HepG2 (cell line): ENCODE measurements around the gene MEGF6. TPM values are rescaled to one million over a fixed set of nuclear protein-coding genes. Genes with fewer than 3 reads are reported as not detected.

ENCODE experiments used
- AGO2 ChIP-seq: fragments of 200-400 bp; formaldehyde crosslinking; optimal IDR thresholded peaks from 2 replicates; pipeline ENCODE3; 2017; ENCODE audit warnings: mild to moderate bottlenecking, low read depth, low read length, moderate library complexity
- BHLHE40 ChIP-seq: IDR thresholded peaks from 2 replicates; pipeline ENCODE4 v1.6.1; 2011; ENCODE audit warnings: low read length, improper control_type of control experiment
- FOXK1 ChIP-seq: sonication (generic); formaldehyde crosslinking; IDR thresholded peaks from 2 replicates; pipeline ENCODE4 v1.4.0; 2020; ENCODE audit warnings: low read depth, missing genetic modification reagents, borderline replicate concordance
- FOXP1 ChIP-seq, 2 experiments: fragments of 450-650 bp in 1 of 2; IDR thresholded peaks; 2 replicates each; pipeline ENCODE4 v1.6.1; 2017 to 2018; ENCODE audit warnings: antibody characterized with exemption in 1 of 2
- GABPA ChIP-seq, 2 experiments: IDR thresholded peaks; 2 replicates each; pipeline ENCODE4 v1.6.1; 2011 to 2016; ENCODE audit warnings: low read depth in 2 of 2, low read length in 1 of 2, missing biosample characterization in 1 of 2, missing genetic modification characterization in 1 of 2
- GZF1 ChIP-seq: sonication (generic); formaldehyde crosslinking; IDR thresholded peaks from 2 replicates; pipeline ENCODE4 v1.5.1; 2020; ENCODE audit warnings: mild to moderate bottlenecking, missing genetic modification reagents
- HNF4A ChIP-seq: sonication (generic); formaldehyde crosslinking; IDR thresholded peaks from 2 replicates; pipeline ENCODE4 v1.4.0; 2020; ENCODE audit warnings: missing genetic modification reagents
- KLF13 ChIP-seq: sonication (generic); formaldehyde crosslinking; IDR thresholded peaks from 2 replicates; pipeline ENCODE4 v1.4.0; 2020; ENCODE audit warnings: mild to moderate bottlenecking, missing genetic modification reagents
- KLF15 ChIP-seq: sonication (generic); formaldehyde crosslinking; IDR thresholded peaks from 2 replicates; pipeline ENCODE4 v1.8.1; 2023; ENCODE audit warnings: borderline replicate concordance, mild to moderate bottlenecking, inconsistent platforms, missing genetic modification reagents, mixed read lengths
- MNT ChIP-seq: fragments of 450-650 bp; IDR thresholded peaks from 2 replicates; pipeline ENCODE4 v1.6.1; 2016
- NR2F6 ChIP-seq, 2 experiments: IDR thresholded peaks; 2 replicates each; pipeline ENCODE4 v1.6.1; 2016; ENCODE audit warnings: antibody characterized with exemption in 1 of 2, mild to moderate bottlenecking in 1 of 2
- POLR2A ChIP-seq, 2 experiments: IDR thresholded peaks; 2 replicates each; pipeline ENCODE4 v1.6.1; 2011; ENCODE audit warnings: low read depth in 2 of 2, low read length in 2 of 2, mild to moderate bottlenecking in 1 of 2, moderate library complexity in 1 of 2; ENCODE audit not compliant: insufficient read depth in 1 of 2
- RARA ChIP-seq: IDR thresholded peaks from 2 replicates; pipeline ENCODE4 v1.6.1; 2016; ENCODE audit warnings: missing genetic modification reagents, missing compliant biosample characterization
- SOX5 ChIP-seq: IDR thresholded peaks from 2 replicates; pipeline ENCODE4 v1.6.1; 2016; ENCODE audit warnings: borderline replicate concordance
- ZBTB43 ChIP-seq: sonication (generic); formaldehyde crosslinking; conservative IDR thresholded peaks from 2 replicates; pipeline ENCODE4 v1.4.0; 2020; ENCODE audit warnings: missing genetic modification reagents
- ZBTB7A ChIP-seq: sonication (generic); formaldehyde crosslinking; IDR thresholded peaks from 2 replicates; pipeline ENCODE4 v1.8.0; 2022; ENCODE audit warnings: mild to moderate bottlenecking, missing genetic modification reagents
- ZGPAT ChIP-seq: IDR thresholded peaks from 2 replicates; pipeline ENCODE4 v1.6.1; 2016; ENCODE audit warnings: mild to moderate bottlenecking
- ZKSCAN5 ChIP-seq: sonication (generic); formaldehyde crosslinking; IDR thresholded peaks from 2 replicates; pipeline ENCODE4 v1.5.1; 2020; ENCODE audit warnings: mild to moderate bottlenecking, missing genetic modification reagents
- ZNF331 ChIP-seq: sonication (generic); formaldehyde crosslinking; IDR thresholded peaks from 2 replicates; pipeline ENCODE4 v1.4.0; 2020; ENCODE audit warnings: missing genetic modification reagents
- ZNF354B ChIP-seq: sonication (generic); formaldehyde crosslinking; IDR thresholded peaks from 2 replicates; pipeline ENCODE4 v1.8.0; 2022; ENCODE audit warnings: mild to moderate bottlenecking, missing genetic modification reagents
- ZNF773 ChIP-seq: sonication (generic); formaldehyde crosslinking; IDR thresholded peaks from 2 replicates; pipeline ENCODE4 v1.4.0; 2020; ENCODE audit warnings: missing genetic modification reagents, borderline replicate concordance
- ZSCAN12 ChIP-seq: sonication (generic); formaldehyde crosslinking; IDR thresholded peaks from 2 replicates; pipeline ENCODE4 v1.9.0; 2021; ENCODE audit warnings: mild to moderate bottlenecking, missing genetic modification reagents
- polyA plus RNA-seq, 8 experiments: library from polyadenylated mRNA; depleted of rRNA in 3 of 8; stranded (reverse) in 7 of 8; unstranded in 1 of 8; fragments of >200 nt; fragmentation: Illumina TruSeq in 4 of 8; extraction: Trizol in 4 of 8; gene quantifications; 2 replicates each; pipeline versions ENCODE4 v1.2.1 to v1.2.3, GENCODE V29; 2011 to 2016; ENCODE audit warnings: low read depth in 4 of 8, missing spikeins in 1 of 8, mixed read lengths in 1 of 8; ENCODE audit not compliant: insufficient read depth in 1 of 8
- total RNA-seq, 5 experiments: library from RNA; depleted of rRNA; stranded (reverse); fragments of >200 nt; fragmentation: Illumina TruSeq; extraction: Trizol; gene quantifications; 2 replicates each; pipeline ENCODE4 v1.2.3, GENCODE V29; 2016; ENCODE audit warnings: low read depth in 1 of 5
- TF ChIP-seq, protein P1 (sequence below): sonication (generic); formaldehyde crosslinking; IDR thresholded peaks from 2 replicates; pipeline ENCODE4 v1.4.0; 2020; ENCODE audit warnings: missing genetic modification reagents
- TF ChIP-seq, protein P2 (sequence below): sonication (generic); formaldehyde crosslinking; IDR thresholded peaks from 2 replicates; pipeline ENCODE4 v1.5.0; 2020; ENCODE audit warnings: missing genetic modification reagents

Gene MEGF6
- total and polyA plus RNA-seq, 2 of the 13 experiments (the other 11 are each of a cell fraction or from before 2014, with no cell fraction given): 1.9 TPM

DNA sequence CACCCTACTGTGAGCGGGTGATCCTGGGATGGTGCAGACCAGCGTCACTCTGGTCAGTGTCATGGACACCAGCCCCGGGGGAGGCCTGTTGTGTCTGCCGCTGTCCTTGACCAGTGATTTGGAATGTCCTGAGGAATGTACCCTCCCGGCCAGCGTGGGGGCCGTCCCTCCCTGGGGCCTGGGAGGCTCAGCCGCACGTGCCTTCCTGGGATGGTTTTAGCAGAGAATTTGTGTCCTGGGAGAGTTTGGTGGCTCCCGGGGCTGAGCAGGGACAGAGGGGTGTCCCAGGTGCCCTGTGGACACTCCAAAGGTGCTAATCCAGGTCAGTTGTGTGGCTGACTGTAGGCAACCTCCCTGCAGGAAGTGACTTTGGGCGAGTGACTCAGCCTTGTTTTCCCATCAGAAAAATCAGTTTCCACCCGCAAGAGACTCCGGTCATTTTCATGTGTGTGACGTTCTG is 150.6 kb downstream of the MEGF6 start (continued):
- TF ChIP-seq, protein P1, sequence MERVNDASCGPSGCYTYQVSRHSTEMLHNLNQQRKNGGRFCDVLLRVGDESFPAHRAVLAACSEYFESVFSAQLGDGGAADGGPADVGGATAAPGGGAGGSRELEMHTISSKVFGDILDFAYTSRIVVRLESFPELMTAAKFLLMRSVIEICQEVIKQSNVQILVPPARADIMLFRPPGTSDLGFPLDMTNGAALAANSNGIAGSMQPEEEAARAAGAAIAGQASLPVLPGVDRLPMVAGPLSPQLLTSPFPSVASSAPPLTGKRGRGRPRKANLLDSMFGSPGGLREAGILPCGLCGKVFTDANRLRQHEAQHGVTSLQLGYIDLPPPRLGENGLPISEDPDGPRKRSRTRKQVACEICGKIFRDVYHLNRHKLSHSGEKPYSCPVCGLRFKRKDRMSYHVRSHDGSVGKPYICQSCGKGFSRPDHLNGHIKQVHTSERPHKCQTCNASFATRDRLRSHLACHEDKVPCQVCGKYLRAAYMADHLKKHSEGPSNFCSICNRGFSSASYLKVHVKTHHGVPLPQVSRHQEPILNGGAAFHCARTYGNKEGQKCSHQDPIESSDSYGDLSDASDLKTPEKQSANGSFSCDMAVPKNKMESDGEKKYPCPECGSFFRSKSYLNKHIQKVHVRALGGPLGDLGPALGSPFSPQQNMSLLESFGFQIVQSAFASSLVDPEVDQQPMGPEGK (CRISPR knock-in tag): peak; percentile 95
- TF ChIP-seq, protein P2, sequence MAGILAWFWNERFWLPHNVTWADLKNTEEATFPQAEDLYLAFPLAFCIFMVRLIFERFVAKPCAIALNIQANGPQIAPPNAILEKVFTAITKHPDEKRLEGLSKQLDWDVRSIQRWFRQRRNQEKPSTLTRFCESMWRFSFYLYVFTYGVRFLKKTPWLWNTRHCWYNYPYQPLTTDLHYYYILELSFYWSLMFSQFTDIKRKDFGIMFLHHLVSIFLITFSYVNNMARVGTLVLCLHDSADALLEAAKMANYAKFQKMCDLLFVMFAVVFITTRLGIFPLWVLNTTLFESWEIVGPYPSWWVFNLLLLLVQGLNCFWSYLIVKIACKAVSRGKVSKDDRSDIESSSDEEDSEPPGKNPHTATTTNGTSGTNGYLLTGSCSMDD: 0 out of 2 replicates have a peak, but pooled peaks have one; percentile 55
- TF ChIP-seq ZNF354B (CRISPR knock-in tag) (no peak), FOXK1 (peak; percentile 55; the same call in 1 of the 2 replicates), MNT (0 out of 2 replicates have a peak, but pooled peaks have one; percentile 23), BHLHE40 (peak; percentile 93), ZNF331 (CRISPR knock-in tag) (0 out of 2 replicates have a peak, but pooled peaks have one; percentile 30), ZBTB7A (0 out of 2 replicates have a peak, but pooled peaks have one; percentile 39), ZSCAN12 (0 out of 2 replicates have a peak, but pooled peaks have one; percentile 2), NR2F6 (IDR thresholded peaks at IDR 0.05) (no peak), NR2F6 (CRISPR knock-in tag; IDR thresholded peaks at IDR 0.05) (peak; percentile 66), GABPA (IDR thresholded peaks at IDR 0.05; ENCODE audit: low read depth, low read length) (no peak), GABPA (CRISPR knock-in tag; IDR thresholded peaks at IDR 0.05; ENCODE audit: low read depth) (peak; percentile 44; the same call in 1 of the 2 replicates), ZKSCAN5 (CRISPR knock-in tag) (0 out of 2 replicates have a peak, but pooled peaks have one; percentile 38), ZNF773 (CRISPR knock-in tag) (0 out of 2 replicates have a peak, but pooled peaks have one; percentile 51), FOXP1 (IDR thresholded peaks at IDR 0.05) (no peak), FOXP1 (CRISPR knock-in tag; IDR thresholded peaks at IDR 0.05) (peak; percentile 66), SOX5 (CRISPR knock-in tag) (0 out of 2 replicates have a peak, but pooled peaks have one; percentile 32), KLF13 (0 out of 2 replicates have a peak, but pooled peaks have one; percentile 15), ZBTB43 (0 out of 2 replicates have a peak, but pooled peaks have one; percentile 6), ZGPAT (CRISPR knock-in tag) (peak; percentile 15; the same call in 1 of the 2 replicates), POLR2A (IDR thresholded peaks at IDR 0.05; ENCODE audit: insufficient read depth in 1 of 2, low read depth in 2 of 2, low read length in 2 of 2) (peak in 1 of 2 experiments; percentile 40; a peak in 1 of 4 replicates), KLF15 (CRISPR knock-in tag) (no peak), GZF1 (no peak), AGO2 (peak; percentile 48), HNF4A (CRISPR knock-in tag) (peak; percentile 61), RARA (CRISPR knock-in tag) (peak; percentile 77)
